GM12875 (cell line): ENCODE measurements around the gene TMEM176B.
"Not testable (repeated sequence)": the region's sequence is repeated elsewhere in the genome, so short reads cannot be mapped to it uniquely, and the experiment has no call there.

Experiments used
- H3K4me3 ChIP-seq: one replicate; pipeline ENCODE4 v1.5.1; 2011; ENCODE audit warnings: low read depth, low read length, control low read depth
- TF ChIP-seq, protein P1 (sequence below): IDR thresholded peaks from 2 replicates; pipeline ENCODE4 v1.5.1; 2011; ENCODE audit warnings: low read depth, mild to moderate bottlenecking, control low read depth, inconsistent platforms, low read length, moderate library complexity, borderline replicate concordance; ENCODE audit not compliant: insufficient read depth

TMEM176B gene

DNA sequence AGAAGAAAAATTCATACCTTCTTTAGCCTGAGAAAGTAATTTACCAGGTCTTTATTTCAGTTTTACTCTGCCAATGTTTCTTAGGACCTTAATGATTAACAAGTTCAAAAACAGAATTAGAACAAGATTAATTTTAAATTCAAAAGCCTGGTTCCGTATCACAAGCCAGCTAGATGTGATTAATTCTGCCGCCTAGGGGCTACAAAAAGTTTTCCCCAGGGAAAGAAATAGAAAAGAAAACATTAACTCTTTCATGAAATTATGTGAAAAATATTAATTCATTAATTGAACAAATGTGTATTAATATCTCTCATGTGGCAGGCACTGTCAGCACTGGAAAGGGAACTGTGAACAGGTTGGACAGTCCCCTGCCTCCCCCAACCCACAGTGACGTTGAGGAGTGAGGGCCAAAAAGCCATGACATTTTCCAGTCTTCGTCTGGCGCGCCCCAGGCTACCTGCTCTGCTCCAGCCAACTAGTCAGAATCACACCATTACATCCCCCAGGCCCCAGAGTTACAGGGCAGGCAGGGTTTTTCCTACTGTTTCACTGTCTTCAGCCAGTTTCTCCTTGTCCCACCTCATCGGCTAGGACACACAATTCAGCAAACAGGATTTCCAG lies 20.5 kb upstream of the TMEM176B start:
- H3K4me3 ChIP-seq = no peak overlapping the region
- TF ChIP-seq, protein P1, sequence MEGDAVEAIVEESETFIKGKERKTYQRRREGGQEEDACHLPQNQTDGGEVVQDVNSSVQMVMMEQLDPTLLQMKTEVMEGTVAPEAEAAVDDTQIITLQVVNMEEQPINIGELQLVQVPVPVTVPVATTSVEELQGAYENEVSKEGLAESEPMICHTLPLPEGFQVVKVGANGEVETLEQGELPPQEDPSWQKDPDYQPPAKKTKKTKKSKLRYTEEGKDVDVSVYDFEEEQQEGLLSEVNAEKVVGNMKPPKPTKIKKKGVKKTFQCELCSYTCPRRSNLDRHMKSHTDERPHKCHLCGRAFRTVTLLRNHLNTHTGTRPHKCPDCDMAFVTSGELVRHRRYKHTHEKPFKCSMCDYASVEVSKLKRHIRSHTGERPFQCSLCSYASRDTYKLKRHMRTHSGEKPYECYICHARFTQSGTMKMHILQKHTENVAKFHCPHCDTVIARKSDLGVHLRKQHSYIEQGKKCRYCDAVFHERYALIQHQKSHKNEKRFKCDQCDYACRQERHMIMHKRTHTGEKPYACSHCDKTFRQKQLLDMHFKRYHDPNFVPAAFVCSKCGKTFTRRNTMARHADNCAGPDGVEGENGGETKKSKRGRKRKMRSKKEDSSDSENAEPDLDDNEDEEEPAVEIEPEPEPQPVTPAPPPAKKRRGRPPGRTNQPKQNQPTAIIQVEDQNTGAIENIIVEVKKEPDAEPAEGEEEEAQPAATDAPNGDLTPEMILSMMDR = no peak

- H3K4me3 ChIP-seq = no peak overlapping the region
- TF ChIP-seq, protein P1 = no peak
These were observed 20.0 kb upstream of the TMEM176B start for GRCh38 chr7:150820148-150820547.

DNA sequence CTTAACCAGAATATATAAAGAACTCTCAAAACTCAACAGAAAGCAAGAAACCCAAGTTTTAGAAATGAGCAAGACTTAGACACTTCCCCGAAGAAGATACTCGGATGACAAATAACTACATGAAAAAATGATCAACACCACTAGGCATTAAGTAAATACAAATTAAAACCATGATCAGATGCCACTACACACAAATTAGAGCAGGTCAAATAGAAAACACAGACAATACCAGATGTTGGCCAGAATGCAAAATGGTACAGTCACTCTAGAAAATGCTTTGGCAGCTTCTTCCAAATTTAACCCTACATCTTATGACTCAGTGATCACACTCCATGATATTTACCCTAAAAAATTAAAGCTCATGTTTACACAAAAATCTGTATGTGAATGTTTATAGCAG lies 18.8 kb upstream of the TMEM176B start:
- H3K4me3 ChIP-seq = no peak overlapping the region
- TF ChIP-seq, protein P1 = no peak

DNA sequence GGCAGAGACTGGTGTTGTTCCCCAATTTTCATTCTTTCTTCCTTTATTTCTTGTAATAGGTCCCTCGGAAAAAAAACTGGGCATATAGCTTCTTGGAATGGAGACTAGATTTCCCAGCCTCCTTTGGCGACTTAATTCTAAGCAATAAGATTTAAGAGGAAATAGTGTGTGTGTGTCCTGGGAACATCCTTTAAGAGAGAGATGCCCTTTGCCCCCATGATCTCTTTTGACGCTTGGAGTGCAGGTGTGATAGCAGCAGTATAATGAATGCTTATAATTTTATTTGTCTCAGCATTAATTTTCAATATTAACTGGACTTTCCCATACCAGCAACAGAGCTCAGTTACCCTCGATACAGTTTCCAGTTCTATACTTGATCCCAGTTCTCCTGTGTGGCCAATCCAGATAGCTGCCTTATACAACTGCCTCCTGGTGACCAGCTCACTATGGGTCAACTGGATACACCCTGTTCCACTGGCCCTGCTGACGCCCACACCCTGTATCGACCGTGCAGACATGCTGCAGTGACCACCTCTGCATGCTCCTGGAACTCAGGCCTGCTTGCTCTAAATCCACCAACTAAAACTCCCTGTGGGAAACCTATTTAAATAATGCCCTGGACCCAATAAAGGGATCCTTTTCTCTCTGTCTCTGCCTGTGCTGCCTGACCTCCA lies 14.3 kb upstream of the TMEM176B start:
- H3K4me3 ChIP-seq = no peak overlapping the region
- TF ChIP-seq, protein P1 = no peak

DNA sequence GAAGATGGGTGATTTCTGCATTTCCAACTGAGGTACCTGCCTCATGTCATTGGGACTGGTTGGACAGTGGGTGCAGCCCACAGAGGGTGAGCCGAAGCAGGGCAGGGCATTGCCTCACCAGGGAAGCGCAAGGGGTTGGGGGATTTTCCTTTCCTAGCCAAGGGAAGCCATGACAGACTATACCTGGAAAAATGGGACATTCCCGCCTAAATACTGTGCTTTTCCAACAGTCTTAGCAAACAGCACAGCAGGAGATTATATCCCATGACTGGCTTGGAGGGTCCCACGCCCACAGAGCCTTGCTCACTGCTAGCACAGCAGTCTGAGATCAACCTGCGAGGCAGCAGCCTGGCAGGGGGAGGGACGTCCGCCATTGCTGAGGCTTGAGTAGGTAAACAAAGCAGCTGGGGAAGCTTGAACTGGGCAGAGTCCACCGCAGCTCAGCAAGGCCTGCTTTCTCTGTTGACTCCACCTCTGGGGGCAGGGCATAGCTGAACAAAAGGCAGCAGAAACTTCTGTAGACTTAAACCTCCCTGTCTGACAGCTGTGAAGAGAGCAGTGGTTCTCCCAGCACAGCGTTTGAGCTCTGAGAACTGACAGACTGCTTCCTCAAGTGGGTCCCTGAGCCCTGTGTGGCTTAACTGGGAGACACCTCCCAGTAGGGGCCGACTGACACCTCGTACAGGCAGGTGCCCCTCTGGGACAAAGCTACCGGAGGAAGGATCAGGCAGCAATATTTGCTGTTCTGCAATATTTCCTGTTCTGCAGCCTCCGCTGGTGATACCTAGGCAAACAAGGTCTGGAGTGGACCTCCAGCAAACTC lies 7.7 kb upstream of the TMEM176B start:
- not testable (repeated sequence) for H3K4me3 ChIP-seq

GRCh38 chr7:150806863-150807262 lies 6.7 kb upstream of the TMEM176B start:
- no peak overlapping the region for H3K4me3 ChIP-seq
- TF ChIP-seq, protein P1 = no peak

- TF ChIP-seq, protein P1 = no peak
These were observed 6.3 kb upstream of the TMEM176B start for GRCh38 chr7:150806454-150806853.

More at GRCh38 chr7:150806454-150806853, 6.3 kb upstream of the TMEM176B start:
- H3K4me3 ChIP-seq = no peak overlapping the region
